Cardiac fibroblast (primary cell): Measurements from ENCODE around the gene PJA2.

Experiments used
- DNase-seq, 2 donors: peaks; one replicate each; pipeline versions ENCODE4 v3.0.0 to v3.0.0-alpha.2; 2010; ENCODE audit warnings: low read depth in 2 of 2
- H3K4me3 ChIP-seq, 2 donors: replicated peaks in 1 of 2; 1 replicate in 1 of 2; 2 replicates in 1 of 2; pipeline ENCODE4 v1.5.1; 2011; ENCODE audit warnings: low read depth in 2 of 2, low read length in 2 of 2, mild to moderate bottlenecking in 2 of 2, moderate library complexity in 1 of 2
- TF ChIP-seq, protein P1 (sequence below): IDR thresholded peaks from one replicate; pipeline ENCODE4 v1.5.1; 2011; ENCODE audit warnings: low read depth, mild to moderate bottlenecking, low read length, inconsistent platforms

Gene PJA2

DNA sequence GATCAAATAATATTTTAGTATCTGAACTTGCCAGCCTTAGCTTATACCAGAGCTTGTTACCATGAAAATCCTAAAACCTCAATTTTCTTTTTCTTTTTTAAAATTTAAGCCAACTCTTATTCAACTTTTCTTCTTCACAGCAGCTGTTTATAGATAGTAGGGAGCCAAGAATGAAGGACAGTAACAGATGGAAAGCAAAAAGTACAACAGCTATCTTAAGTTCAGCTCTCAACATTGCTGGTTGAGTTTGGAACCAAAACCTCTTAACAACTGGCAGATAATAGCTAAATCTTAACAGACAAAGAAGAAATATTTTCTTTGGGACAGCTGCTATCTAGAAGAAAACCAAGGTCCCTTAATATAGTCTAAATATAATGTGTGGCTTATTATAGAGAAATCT lies 74.7 kb downstream of the PJA2 start:
- DNase-seq = no peak
- no peak overlapping the region for H3K4me3 ChIP-seq
- TF ChIP-seq, protein P1, sequence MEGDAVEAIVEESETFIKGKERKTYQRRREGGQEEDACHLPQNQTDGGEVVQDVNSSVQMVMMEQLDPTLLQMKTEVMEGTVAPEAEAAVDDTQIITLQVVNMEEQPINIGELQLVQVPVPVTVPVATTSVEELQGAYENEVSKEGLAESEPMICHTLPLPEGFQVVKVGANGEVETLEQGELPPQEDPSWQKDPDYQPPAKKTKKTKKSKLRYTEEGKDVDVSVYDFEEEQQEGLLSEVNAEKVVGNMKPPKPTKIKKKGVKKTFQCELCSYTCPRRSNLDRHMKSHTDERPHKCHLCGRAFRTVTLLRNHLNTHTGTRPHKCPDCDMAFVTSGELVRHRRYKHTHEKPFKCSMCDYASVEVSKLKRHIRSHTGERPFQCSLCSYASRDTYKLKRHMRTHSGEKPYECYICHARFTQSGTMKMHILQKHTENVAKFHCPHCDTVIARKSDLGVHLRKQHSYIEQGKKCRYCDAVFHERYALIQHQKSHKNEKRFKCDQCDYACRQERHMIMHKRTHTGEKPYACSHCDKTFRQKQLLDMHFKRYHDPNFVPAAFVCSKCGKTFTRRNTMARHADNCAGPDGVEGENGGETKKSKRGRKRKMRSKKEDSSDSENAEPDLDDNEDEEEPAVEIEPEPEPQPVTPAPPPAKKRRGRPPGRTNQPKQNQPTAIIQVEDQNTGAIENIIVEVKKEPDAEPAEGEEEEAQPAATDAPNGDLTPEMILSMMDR = no peak

DNA sequence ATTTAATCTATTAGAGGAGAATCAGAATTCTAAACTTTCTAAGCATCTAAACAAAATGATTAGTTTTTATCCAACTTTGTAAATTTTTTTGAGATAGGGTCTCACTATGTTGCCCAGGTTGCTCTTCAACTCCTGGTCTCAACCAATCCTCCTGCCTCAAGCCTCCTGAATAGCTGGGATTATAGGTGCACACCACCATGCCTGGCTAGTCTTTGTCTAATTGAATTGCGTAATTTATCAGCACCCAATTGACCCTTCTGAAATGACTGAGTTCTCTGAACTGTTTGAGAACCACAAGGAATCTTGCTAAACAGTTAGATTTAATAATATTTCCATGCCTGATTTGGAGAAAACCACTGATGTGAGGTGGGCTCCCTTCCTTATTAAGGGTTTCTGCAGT lies 75.7 kb downstream of the PJA2 start:
- DNase-seq = no peak
- TF ChIP-seq, protein P1 = no peak
- no peak overlapping the region for H3K4me3 ChIP-seq

GRCh38 chr5:109329333-109330237 lies 80.2 kb downstream of the PJA2 start:
- no peak overlapping the region for H3K4me3 ChIP-seq
- TF ChIP-seq, protein P1 = no peak
- DNase-seq = peak; percentile 84 to 88

- DNase-seq = peak; percentile 19 to 38
- H3K4me3 ChIP-seq = no peak overlapping the region
- TF ChIP-seq, protein P1 = no peak
These were observed 81.1 kb downstream of the PJA2 start for GRCh38 chr5:109328626-109329025.

DNA sequence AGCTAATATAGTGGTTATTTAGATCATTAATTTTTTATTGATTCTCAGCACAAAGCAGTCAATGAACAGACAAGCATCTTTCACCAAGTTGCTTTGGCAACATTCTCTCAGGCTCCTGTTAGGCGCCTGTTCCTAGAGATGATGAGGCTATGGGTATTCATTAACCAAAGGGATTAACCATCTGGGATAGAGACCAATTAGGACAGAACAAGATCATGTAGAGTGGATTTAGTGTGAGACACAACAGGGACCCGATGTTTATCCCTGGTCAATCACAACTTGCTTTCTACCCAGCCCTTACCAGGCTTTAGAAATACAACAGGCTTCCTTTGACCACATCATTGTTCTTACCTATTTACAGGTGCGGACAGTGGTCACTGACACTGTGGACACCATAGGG lies 82.2 kb downstream of the PJA2 start:
- TF ChIP-seq, protein P1 = no peak
- no peak overlapping the region for H3K4me3 ChIP-seq
- no peak for DNase-seq

DNA sequence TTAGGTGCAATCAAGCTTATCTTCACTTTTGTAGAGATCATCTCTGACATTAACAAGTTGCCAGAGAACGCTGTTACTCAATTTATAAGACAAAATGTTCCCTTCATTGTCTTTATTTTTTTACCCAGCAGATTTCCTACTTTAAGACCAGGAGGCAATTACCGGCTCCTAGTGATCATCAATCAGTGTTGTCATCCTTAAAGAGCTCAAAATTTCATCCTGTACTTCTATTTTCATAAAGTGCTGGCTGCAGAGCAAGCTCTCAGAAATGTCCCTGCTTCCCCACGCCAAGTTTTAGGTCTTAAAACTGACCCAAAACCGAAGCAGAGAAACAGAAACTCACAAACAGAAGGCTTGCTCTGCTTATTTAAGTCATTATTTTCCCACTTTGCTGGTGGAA lies 82.9 kb downstream of the PJA2 start:
- DNase-seq = no peak
- H3K4me3 ChIP-seq = no peak overlapping the region
- TF ChIP-seq, protein P1 = no peak
